ENCODE measurements around the gene C2CD2.

DNA sequence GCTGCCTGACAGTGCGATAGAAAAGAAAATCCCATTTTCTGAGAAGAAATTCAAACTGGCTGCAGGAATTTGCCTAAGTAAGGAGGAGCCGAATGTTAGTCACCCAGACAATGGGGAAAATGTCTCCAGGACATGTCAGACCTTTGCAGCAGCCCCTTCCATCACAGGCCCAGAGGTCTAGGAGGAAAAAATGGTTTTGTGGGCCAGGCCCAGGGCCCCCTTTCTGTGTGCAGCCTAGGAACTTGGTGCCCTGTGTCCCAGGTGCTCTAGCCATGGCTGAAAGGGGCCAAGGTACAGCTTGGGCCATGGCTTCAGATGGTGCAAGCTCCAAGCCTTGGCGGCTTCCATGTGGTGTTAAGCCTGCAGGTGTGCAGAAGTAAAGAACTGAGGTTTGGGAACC, 41.8 kb upstream of the C2CD2 start:
- TF ChIP-seq CHD4 (IDR thresholded peaks at IDR 0.05) = no peak
- no peak for TF ChIP-seq CREB1 (IDR thresholded peaks at IDR 0.05; ENCODE audit: low read depth)
- no peak for TF ChIP-seq EZH2 (IDR thresholded peaks at IDR 0.05; ENCODE audit: borderline replicate concordance, control insufficient read depth, low read depth, low read length)
- TF ChIP-seq ESRRA (IDR thresholded peaks at IDR 0.05; ENCODE audit: low read length) = no peak
- TF ChIP-seq TCF7 (IDR thresholded peaks at IDR 0.05; ENCODE audit: borderline replicate concordance) = no peak
- TF ChIP-seq, protein P1, sequence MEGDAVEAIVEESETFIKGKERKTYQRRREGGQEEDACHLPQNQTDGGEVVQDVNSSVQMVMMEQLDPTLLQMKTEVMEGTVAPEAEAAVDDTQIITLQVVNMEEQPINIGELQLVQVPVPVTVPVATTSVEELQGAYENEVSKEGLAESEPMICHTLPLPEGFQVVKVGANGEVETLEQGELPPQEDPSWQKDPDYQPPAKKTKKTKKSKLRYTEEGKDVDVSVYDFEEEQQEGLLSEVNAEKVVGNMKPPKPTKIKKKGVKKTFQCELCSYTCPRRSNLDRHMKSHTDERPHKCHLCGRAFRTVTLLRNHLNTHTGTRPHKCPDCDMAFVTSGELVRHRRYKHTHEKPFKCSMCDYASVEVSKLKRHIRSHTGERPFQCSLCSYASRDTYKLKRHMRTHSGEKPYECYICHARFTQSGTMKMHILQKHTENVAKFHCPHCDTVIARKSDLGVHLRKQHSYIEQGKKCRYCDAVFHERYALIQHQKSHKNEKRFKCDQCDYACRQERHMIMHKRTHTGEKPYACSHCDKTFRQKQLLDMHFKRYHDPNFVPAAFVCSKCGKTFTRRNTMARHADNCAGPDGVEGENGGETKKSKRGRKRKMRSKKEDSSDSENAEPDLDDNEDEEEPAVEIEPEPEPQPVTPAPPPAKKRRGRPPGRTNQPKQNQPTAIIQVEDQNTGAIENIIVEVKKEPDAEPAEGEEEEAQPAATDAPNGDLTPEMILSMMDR (IDR thresholded peaks at IDR 0.05 in 2 of 3, conservative IDR thresholded peaks at IDR 0.05 in 1 of 3; ENCODE audit: control insufficient read depth in 2 of 3, extremely low read depth in 1 of 3, insufficient read depth in 1 of 3, low read depth in 3 of 3, low read length in 3 of 3) = no peak
- no peak for TF ChIP-seq POLR2A (IDR thresholded peaks at IDR 0.05; ENCODE audit: low read depth, low read length)
- TF ChIP-seq LARP7 (IDR thresholded peaks at IDR 0.05) = no peak
- TF ChIP-seq, protein P2, sequence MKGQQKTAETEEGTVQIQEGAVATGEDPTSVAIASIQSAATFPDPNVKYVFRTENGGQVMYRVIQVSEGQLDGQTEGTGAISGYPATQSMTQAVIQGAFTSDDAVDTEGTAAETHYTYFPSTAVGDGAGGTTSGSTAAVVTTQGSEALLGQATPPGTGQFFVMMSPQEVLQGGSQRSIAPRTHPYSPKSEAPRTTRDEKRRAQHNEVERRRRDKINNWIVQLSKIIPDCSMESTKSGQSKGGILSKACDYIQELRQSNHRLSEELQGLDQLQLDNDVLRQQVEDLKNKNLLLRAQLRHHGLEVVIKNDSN (IDR thresholded peaks at IDR 0.05; ENCODE audit: borderline replicate concordance, extremely low read length, insufficient read depth, low read depth, low read length) = no peak
- TF ChIP-seq, protein P3, sequence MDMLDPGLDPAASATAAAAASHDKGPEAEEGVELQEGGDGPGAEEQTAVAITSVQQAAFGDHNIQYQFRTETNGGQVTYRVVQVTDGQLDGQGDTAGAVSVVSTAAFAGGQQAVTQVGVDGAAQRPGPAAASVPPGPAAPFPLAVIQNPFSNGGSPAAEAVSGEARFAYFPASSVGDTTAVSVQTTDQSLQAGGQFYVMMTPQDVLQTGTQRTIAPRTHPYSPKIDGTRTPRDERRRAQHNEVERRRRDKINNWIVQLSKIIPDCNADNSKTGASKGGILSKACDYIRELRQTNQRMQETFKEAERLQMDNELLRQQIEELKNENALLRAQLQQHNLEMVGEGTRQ (IDR thresholded peaks at IDR 0.05; ENCODE audit: borderline replicate concordance, low read depth, low read length) = no peak

Data from GM12878 (cell line).